ENCODE measurements around the gene TMEM255B.

- TF ChIP-seq, protein P1, sequence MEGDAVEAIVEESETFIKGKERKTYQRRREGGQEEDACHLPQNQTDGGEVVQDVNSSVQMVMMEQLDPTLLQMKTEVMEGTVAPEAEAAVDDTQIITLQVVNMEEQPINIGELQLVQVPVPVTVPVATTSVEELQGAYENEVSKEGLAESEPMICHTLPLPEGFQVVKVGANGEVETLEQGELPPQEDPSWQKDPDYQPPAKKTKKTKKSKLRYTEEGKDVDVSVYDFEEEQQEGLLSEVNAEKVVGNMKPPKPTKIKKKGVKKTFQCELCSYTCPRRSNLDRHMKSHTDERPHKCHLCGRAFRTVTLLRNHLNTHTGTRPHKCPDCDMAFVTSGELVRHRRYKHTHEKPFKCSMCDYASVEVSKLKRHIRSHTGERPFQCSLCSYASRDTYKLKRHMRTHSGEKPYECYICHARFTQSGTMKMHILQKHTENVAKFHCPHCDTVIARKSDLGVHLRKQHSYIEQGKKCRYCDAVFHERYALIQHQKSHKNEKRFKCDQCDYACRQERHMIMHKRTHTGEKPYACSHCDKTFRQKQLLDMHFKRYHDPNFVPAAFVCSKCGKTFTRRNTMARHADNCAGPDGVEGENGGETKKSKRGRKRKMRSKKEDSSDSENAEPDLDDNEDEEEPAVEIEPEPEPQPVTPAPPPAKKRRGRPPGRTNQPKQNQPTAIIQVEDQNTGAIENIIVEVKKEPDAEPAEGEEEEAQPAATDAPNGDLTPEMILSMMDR (optimal IDR thresholded peaks at IDR 0.05 in 1 of 3, IDR thresholded peaks at IDR 0.05 in 1 of 3, conservative IDR thresholded peaks at IDR 0.05 in 1 of 3; ENCODE audit: extremely low read depth in 1 of 3, insufficient read depth in 2 of 3, low read length in 3 of 3), result no peak
- no peak for TF ChIP-seq EZH2 (IDR thresholded peaks at IDR 0.05; ENCODE audit: low read length)
These were observed 54.2 kb downstream of the TMEM255B start for GRCh38 chr13:113813070-113813748.
